Measurements from ENCODE around the gene XAGE2. TPM values are rescaled to one million over a fixed set of nuclear protein-coding genes. Genes with fewer than 3 reads are reported as not detected.

The XAGE2 gene
- total and polyA plus RNA-seq, 8 donors = 0.24 to 3.1 (median 0.65) TPM; not detected in 3

GRCh38 chrX:52359614-52360232 is 9.1 kb upstream of the XAGE2 start:
- intact Hi-C loops (cut with DNase I) = no loop called here
- no peak overlapping the region for H3K4me3 ChIP-seq
- H3K27ac ChIP-seq = no peak overlapping the region
- DNase-seq (peak in 1 of 4 donors; percentile 35), ATAC-seq (no peak)
- H3K27me3 ChIP-seq = peaks cover 0 to 10% of the 10 kb centered on the region in 2 donors
- H3K36me3 ChIP-seq = no peaks in the 10 kb centered on the region
- H3K9me3 ChIP-seq = no peaks in the 10 kb centered on the region
- no peak for TF ChIP-seq CTCF (IDR thresholded peaks at IDR 0.05)
- H3K4me1 ChIP-seq = no peaks in the 10 kb centered on the region

GRCh38 chrX:52361941-52362340 is 6.9 kb upstream of the XAGE2 start:
- H3K27ac ChIP-seq = no peak overlapping the region
- no peak for TF ChIP-seq CTCF (IDR thresholded peaks at IDR 0.05)
- intact Hi-C loops (cut with DNase I) = no loop called here
- ATAC-seq (no peak), DNase-seq (no peak)
- no peaks in the 10 kb centered on the region for H3K4me1 ChIP-seq
- no peak overlapping the region for H3K4me3 ChIP-seq
- no peaks in the 10 kb centered on the region for H3K9me3 ChIP-seq
- H3K36me3 ChIP-seq = no peaks in the 10 kb centered on the region
- H3K27me3 ChIP-seq = peaks cover 0 to 10% of the 10 kb centered on the region in 2 donors

- intact Hi-C loops (cut with DNase I) = no loop called here
- no peaks in the 10 kb centered on the region for H3K36me3 ChIP-seq
- H3K27ac ChIP-seq = no peak overlapping the region
- no peaks in the 10 kb centered on the region for H3K9me3 ChIP-seq
- no peak for TF ChIP-seq CTCF (IDR thresholded peaks at IDR 0.05)
- no peak overlapping the region for H3K4me3 ChIP-seq
- peaks cover 0 to 12% of the 10 kb centered on the region in 2 donors for H3K27me3 ChIP-seq
- DNase-seq = peak in 1 of 4 donors; percentile 9
- no peaks in the 10 kb centered on the region for H3K4me1 ChIP-seq
- peak; percentile 66 for ATAC-seq
Measured at GRCh38 chrX:52363247-52363883, 5.5 kb upstream of the XAGE2 start.

GRCh38 chrX:52378870-52379269 is 10.0 kb downstream of the XAGE2 start:
- Histone ChIP-seq H3K4me3 (no peak overlapping the region), H3K27me3 (peaks cover 0 to 18% of the 10 kb centered on the region in 2 donors), H3K9me3 (no peaks in the 10 kb centered on the region), H3K36me3 (no peaks in the 10 kb centered on the region), H3K4me1 (no peaks in the 10 kb centered on the region), H3K27ac (no peak overlapping the region)
- ATAC-seq = no peak
- intact Hi-C loops (cut with DNase I) = no loop called here
- DNase-seq = no peak
- TF ChIP-seq CTCF (IDR thresholded peaks at IDR 0.05) = no peak

GRCh38 chrX:52380993-52381392 is 12.2 kb downstream of the XAGE2 start:
- H3K9me3 ChIP-seq = no peaks in the 10 kb centered on the region
- H3K4me3 ChIP-seq = no peak overlapping the region
- no peak for ATAC-seq
- H3K36me3 ChIP-seq = no peaks in the 10 kb centered on the region
- no peak for TF ChIP-seq CTCF (IDR thresholded peaks at IDR 0.05)
- no peak overlapping the region for H3K27ac ChIP-seq
- no peaks in the 10 kb centered on the region for H3K4me1 ChIP-seq
- intact Hi-C loops (cut with DNase I) = no loop called here
- H3K27me3 ChIP-seq = peaks cover 0 to 12% of the 10 kb centered on the region in 2 donors
- DNase-seq = no peak
